Epithelial cell of esophagus (primary cell): Measurements from ENCODE around the gene ZNF804A.

Experiments used
- DNase-seq: peaks from one replicate; pipeline ENCODE4 v3.0.0; 2010; ENCODE audit warnings: low read depth
- H3K4me3 ChIP-seq: 2 replicates; pipeline ENCODE4 v1.5.1; 2011; ENCODE audit warnings: mild to moderate bottlenecking, low read length, control low read depth
- CTCF ChIP-seq: IDR thresholded peaks from 2 replicates; pipeline ENCODE4 v1.5.1; 2011; ENCODE audit warnings: low read depth, mild to moderate bottlenecking, low read length, control low read depth, inconsistent platforms; ENCODE audit not compliant: insufficient read depth; ENCODE audit errors: missing control alignments

The ZNF804A gene

GRCh38 chr2:184599872-184600222, 1.5 kb downstream of the ZNF804A start:
- H3K4me3 ChIP-seq: no peak overlapping the region
- no peak for DNase-seq
- no peak for TF ChIP-seq CTCF

GRCh38 chr2:184602734-184603133, 4.4 kb downstream of the ZNF804A start:
- TF ChIP-seq CTCF: no peak
- no peak overlapping the region for H3K4me3 ChIP-seq
- no peak for DNase-seq

GRCh38 chr2:184610891-184611290, 12.6 kb downstream of the ZNF804A start:
- no peak for TF ChIP-seq CTCF
- DNase-seq: no peak
- no peak overlapping the region for H3K4me3 ChIP-seq

GRCh38 chr2:184611361-184612085, 13.2 kb downstream of the ZNF804A start:
- peak; percentile 43 for DNase-seq
- no peak overlapping the region for H3K4me3 ChIP-seq
- peak; percentile 26 for TF ChIP-seq CTCF

GRCh38 chr2:184620367-184620766, 22.0 kb downstream of the ZNF804A start:
- no peak for TF ChIP-seq CTCF
- peak; percentile 26 for DNase-seq
- H3K4me3 ChIP-seq: no peak overlapping the region

- no peak for TF ChIP-seq CTCF
- no peak overlapping the region for H3K4me3 ChIP-seq
- no peak for DNase-seq
Measured at GRCh38 chr2:184624311-184624710, 26.0 kb downstream of the ZNF804A start.

GRCh38 chr2:184628051-184628450, 29.7 kb downstream of the ZNF804A start:
- H3K4me3 ChIP-seq: no peak overlapping the region
- no peak for TF ChIP-seq CTCF
- no peak for DNase-seq
